GM19035 (cell line): ENCODE data around the gene GRM7.

Experiments used
- ATAC-seq: cut with Tn5 transposase; IDR thresholded peaks from one replicate; pipeline ENCODE4 v1.9.1; 2021; ENCODE audit not compliant: unreplicated experiment

Gene GRM7

GRCh38 chr3:6965881-6966280, 105.0 kb downstream of the GRM7 start:
- ATAC-seq, result no peak

GRCh38 chr3:6971933-6972332, 111.0 kb downstream of the GRM7 start:
- no peak for ATAC-seq

- no peak for ATAC-seq
These were observed 124.9 kb downstream of the GRM7 start for GRCh38 chr3:6985848-6986247.

- ATAC-seq, result no peak
These were observed 128.8 kb downstream of the GRM7 start for GRCh38 chr3:6989608-6990291.

- ATAC-seq, result no peak
These were observed 133.3 kb downstream of the GRM7 start for GRCh38 chr3:6994081-6994668.

GRCh38 chr3:7000501-7000900, 139.6 kb downstream of the GRM7 start:
- ATAC-seq, result no peak

- no peak for ATAC-seq
These were observed 140.5 kb downstream of the GRM7 start for GRCh38 chr3:7001370-7001769.

GRCh38 chr3:7015683-7016440, 154.9 kb downstream of the GRM7 start:
- ATAC-seq, result no peak

- no peak for ATAC-seq
These were observed 164.8 kb downstream of the GRM7 start for GRCh38 chr3:7025581-7026300.

GRCh38 chr3:7029562-7029961, 168.6 kb downstream of the GRM7 start:
- no peak for ATAC-seq

GRCh38 chr3:7038394-7038793, 177.5 kb downstream of the GRM7 start:
- no peak for ATAC-seq

- ATAC-seq, result no peak
These were observed 201.8 kb downstream of the GRM7 start for GRCh38 chr3:7062714-7063113.

GRCh38 chr3:7070461-7070860, 209.5 kb downstream of the GRM7 start:
- no peak for ATAC-seq

GRCh38 chr3:7074217-7074616, 213.3 kb downstream of the GRM7 start:
- ATAC-seq, result no peak

- no peak for ATAC-seq
These were observed 214.2 kb downstream of the GRM7 start for GRCh38 chr3:7075117-7075516.

- ATAC-seq, result no peak
These were observed 215.0 kb downstream of the GRM7 start for GRCh38 chr3:7075901-7076300.

GRCh38 chr3:7082244-7082643, 221.3 kb downstream of the GRM7 start:
- no peak for ATAC-seq

- no peak for ATAC-seq
These were observed 225.5 kb downstream of the GRM7 start for GRCh38 chr3:7086417-7086816.

GRCh38 chr3:7095116-7095515, 234.2 kb downstream of the GRM7 start:
- ATAC-seq, result no peak

GRCh38 chr3:7100136-7100535, 239.2 kb downstream of the GRM7 start:
- no peak for ATAC-seq

- no peak for ATAC-seq
These were observed 245.7 kb downstream of the GRM7 start for GRCh38 chr3:7106635-7107034.
